Endothelial cell of umbilical vein (primary cell): ENCODE data around the gene MAP1LC3B2.

Source experiments
- EZH2 ChIP-seq: IDR thresholded peaks from 2 replicates; pipeline ENCODE4 v1.6.1; 2012; ENCODE audit warnings: borderline replicate concordance, low read depth, mild to moderate bottlenecking, moderate library complexity, low read length, inconsistent platforms; ENCODE audit not compliant: severe bottlenecking
- JUN ChIP-seq: IDR thresholded peaks from 2 replicates; pipeline ENCODE4 v1.6.1; 2011; ENCODE audit warnings: borderline replicate concordance, low read depth; ENCODE audit not compliant: insufficient read length, insufficient read depth
- MAX ChIP-seq: IDR thresholded peaks from 2 replicates; pipeline ENCODE4 v1.6.1; 2011; ENCODE audit not compliant: insufficient read depth, insufficient read length
- MYC ChIP-seq: IDR thresholded peaks from one replicate; pipeline ENCODE4 v1.6.1; 2011; ENCODE audit warnings: mild to moderate bottlenecking, low read depth, low read length
- POLR2A ChIP-seq: IDR thresholded peaks from 2 replicates; pipeline ENCODE4 v1.6.1; 2012; ENCODE audit warnings: low read depth, mild to moderate bottlenecking, control low read depth, low read length
- POLR2AphosphoS5 ChIP-seq: IDR thresholded peaks from 2 replicates; pipeline ENCODE4 v1.6.1; 2012; ENCODE audit warnings: low read depth, mild to moderate bottlenecking, control low read depth, low read length, moderate library complexity; ENCODE audit not compliant: insufficient read depth
- TF ChIP-seq, protein P1 (sequence below), 2 donors: IDR thresholded peaks; 1 replicate in 1 of 2; 2 replicates in 1 of 2; pipeline ENCODE4 v1.5.1; 2011; ENCODE audit warnings: low read length in 2 of 2, mild to moderate bottlenecking in 2 of 2, moderate library complexity in 2 of 2, control low read depth in 1 of 2, inconsistent platforms in 1 of 2, low read depth in 1 of 2; ENCODE audit not compliant: insufficient read depth in 1 of 2; ENCODE audit errors: extremely low read depth in 1 of 2

GRCh38 chr12:116529048-116529447 is 30.1 kb upstream of the MAP1LC3B2 start:
- TF ChIP-seq MYC (no peak), POLR2A (no peak), POLR2AphosphoS5 (no peak), MAX (no peak), EZH2 (no peak), JUN (no peak)
- TF ChIP-seq, protein P1, sequence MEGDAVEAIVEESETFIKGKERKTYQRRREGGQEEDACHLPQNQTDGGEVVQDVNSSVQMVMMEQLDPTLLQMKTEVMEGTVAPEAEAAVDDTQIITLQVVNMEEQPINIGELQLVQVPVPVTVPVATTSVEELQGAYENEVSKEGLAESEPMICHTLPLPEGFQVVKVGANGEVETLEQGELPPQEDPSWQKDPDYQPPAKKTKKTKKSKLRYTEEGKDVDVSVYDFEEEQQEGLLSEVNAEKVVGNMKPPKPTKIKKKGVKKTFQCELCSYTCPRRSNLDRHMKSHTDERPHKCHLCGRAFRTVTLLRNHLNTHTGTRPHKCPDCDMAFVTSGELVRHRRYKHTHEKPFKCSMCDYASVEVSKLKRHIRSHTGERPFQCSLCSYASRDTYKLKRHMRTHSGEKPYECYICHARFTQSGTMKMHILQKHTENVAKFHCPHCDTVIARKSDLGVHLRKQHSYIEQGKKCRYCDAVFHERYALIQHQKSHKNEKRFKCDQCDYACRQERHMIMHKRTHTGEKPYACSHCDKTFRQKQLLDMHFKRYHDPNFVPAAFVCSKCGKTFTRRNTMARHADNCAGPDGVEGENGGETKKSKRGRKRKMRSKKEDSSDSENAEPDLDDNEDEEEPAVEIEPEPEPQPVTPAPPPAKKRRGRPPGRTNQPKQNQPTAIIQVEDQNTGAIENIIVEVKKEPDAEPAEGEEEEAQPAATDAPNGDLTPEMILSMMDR (IDR thresholded peaks at IDR 0.05; ENCODE audit: extremely low read depth in 1 of 2, insufficient read depth in 1 of 2, low read depth in 1 of 2, low read length in 2 of 2) = no peak
